Measurements from ENCODE around the gene STK32C.

STK32C gene

DNA sequence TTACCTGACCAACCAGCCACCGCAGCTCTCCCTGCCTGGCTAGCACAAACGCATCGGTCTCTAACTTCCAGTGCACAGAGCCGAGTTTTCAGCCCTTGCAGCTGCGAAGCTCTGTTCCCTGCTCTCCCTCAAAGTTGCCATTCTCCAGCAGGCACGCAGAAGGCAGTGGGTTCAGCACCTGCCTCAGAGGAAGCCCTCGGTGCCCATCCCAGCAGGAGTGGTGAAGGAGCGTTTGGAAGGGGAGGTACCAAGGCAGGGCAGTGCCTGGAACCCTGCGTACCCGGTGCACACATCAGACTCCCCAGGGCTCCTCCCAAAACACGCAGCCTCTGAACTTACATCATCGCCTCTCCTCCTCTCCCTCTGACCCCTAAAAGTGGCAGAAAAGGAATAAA, 1.7 kb upstream of the STK32C start:
- no peak for TF ChIP-seq BHLHE40 (IDR thresholded peaks at IDR 0.05; ENCODE audit: borderline replicate concordance)
- POLR2A ChIA-PET = no interaction called here
- CTCF ChIA-PET = no interaction called here
- DNase-seq (ENCODE audit: extremely low spot score) = no peak

- ChIA-PET POLR2A (no interaction called here), CTCF (no interaction called here)
- no peak for DNase-seq (ENCODE audit: extremely low spot score)
- peak; percentile 85 for TF ChIP-seq L3MBTL2 (conservative IDR thresholded peaks at IDR 0.05)
- no peak for TF ChIP-seq SUZ12 (IDR thresholded peaks at IDR 0.05)
These were observed 1.1 kb upstream of the STK32C start for GRCh38 chr10:132308587-132309470.

GRCh38 chr10:132306864-132307751, 642 bp downstream of the STK32C start:
- ChIA-PET CTCF (no interaction called here), POLR2A (no interaction called here)
- no peak for DNase-seq (ENCODE audit: extremely low spot score)
- TF ChIP-seq BHLHE40 (IDR thresholded peaks at IDR 0.05; ENCODE audit: borderline replicate concordance) (no peak), SP1 (IDR thresholded peaks at IDR 0.05) (no peak), L3MBTL2 (conservative IDR thresholded peaks at IDR 0.05) (no peak), ARNT (IDR thresholded peaks at IDR 0.05) (no peak), LEF1 (IDR thresholded peaks at IDR 0.05; ENCODE audit: borderline replicate concordance) (no peak), FOXK2 (IDR thresholded peaks at IDR 0.05) (no peak), SUZ12 (IDR thresholded peaks at IDR 0.05) (no peak), TARDBP (IDR thresholded peaks at IDR 0.05) (no peak), ELF4 (IDR thresholded peaks at IDR 0.05) (no peak), CTBP1 (IDR thresholded peaks at IDR 0.05; ENCODE audit: borderline replicate concordance) (no peak), NFRKB (IDR thresholded peaks at IDR 0.05) (no peak), FOXM1 (IDR thresholded peaks at IDR 0.05; ENCODE audit: borderline replicate concordance) (no peak)
- TF ChIP-seq, protein P1, sequence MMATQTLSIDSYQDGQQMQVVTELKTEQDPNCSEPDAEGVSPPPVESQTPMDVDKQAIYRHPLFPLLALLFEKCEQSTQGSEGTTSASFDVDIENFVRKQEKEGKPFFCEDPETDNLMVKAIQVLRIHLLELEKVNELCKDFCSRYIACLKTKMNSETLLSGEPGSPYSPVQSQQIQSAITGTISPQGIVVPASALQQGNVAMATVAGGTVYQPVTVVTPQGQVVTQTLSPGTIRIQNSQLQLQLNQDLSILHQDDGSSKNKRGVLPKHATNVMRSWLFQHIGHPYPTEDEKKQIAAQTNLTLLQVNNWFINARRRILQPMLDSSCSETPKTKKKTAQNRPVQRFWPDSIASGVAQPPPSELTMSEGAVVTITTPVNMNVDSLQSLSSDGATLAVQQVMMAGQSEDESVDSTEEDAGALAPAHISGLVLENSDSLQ (IDR thresholded peaks at IDR 0.05) = no peak

DNA sequence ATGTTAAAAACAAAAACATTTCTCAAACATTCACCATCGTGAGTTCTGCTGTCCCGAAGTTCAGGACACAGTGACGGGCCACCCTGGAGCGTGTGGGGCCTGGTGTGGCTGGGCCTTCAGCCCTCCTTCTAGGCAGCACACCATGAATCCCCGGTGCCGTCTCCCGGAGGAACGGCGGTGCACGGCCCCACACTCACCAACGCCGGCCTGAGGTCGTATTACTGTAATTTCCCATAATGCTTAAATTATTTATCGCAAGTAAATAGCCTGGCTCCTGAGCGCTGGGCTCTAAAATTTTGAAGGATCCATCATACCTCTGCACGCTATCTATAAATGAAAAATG, 1.4 kb downstream of the STK32C start:
- ChIA-PET POLR2A (no interaction called here), CTCF (no interaction called here)
- TF ChIP-seq ZNF384 (IDR thresholded peaks at IDR 0.05) = no peak
- TF ChIP-seq ARNT (IDR thresholded peaks at IDR 0.05) = no peak
- TF ChIP-seq ELF4 (IDR thresholded peaks at IDR 0.05) = no peak
- TF ChIP-seq, protein P1 (IDR thresholded peaks at IDR 0.05) = no peak
- TF ChIP-seq FOXM1 (IDR thresholded peaks at IDR 0.05; ENCODE audit: borderline replicate concordance) = no peak
- TF ChIP-seq SP1 (IDR thresholded peaks at IDR 0.05) = no peak
- TF ChIP-seq TARDBP (IDR thresholded peaks at IDR 0.05) = no peak
- TF ChIP-seq BHLHE40 (IDR thresholded peaks at IDR 0.05; ENCODE audit: borderline replicate concordance) = no peak
- no peak for TF ChIP-seq SUZ12 (IDR thresholded peaks at IDR 0.05)
- no peak for TF ChIP-seq L3MBTL2 (conservative IDR thresholded peaks at IDR 0.05)
- no peak for TF ChIP-seq CTBP1 (IDR thresholded peaks at IDR 0.05; ENCODE audit: borderline replicate concordance)
- TF ChIP-seq HDGF (IDR thresholded peaks at IDR 0.05; ENCODE audit: borderline replicate concordance) = no peak
- no peak for TF ChIP-seq NFRKB (IDR thresholded peaks at IDR 0.05)
- TF ChIP-seq FOXA1 (IDR thresholded peaks at IDR 0.05) = no peak
- TF ChIP-seq LEF1 (IDR thresholded peaks at IDR 0.05; ENCODE audit: borderline replicate concordance) = no peak
- TF ChIP-seq FOXK2 (IDR thresholded peaks at IDR 0.05) = no peak
- no peak for DNase-seq (ENCODE audit: extremely low spot score)

DNA sequence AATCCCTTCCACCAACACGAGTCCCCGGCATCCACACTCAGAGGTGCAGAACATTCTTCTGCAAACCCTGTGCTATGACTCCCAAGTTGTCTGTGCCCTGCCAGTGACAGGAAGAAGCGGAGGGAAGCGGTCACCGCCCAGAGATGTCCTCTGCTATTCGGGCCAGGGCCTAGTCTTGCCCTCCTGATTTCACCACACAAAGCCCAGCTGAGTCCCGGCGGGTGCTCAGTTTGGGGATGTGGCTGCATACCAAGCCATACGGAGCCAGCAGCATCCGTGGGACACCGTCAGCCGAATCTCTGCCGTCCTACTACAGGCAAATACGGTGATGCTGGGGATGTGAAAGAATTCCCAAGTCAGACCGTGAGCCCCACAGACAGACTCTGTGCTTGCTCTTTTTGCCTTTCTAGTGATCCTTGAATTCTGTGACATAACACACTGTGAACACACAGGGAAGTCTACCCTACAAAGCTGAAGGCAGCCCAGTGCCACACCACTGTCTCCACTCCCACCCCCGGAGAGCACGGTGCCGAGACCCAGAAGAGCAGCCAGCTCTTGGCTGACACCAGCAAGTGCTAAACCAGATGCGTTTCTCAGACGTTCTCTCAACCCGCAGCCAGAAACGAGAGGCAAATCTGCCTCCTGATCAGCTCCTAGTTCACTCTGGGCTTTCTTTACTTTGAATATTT, 2.0 kb downstream of the STK32C start:
- CTCF ChIA-PET = no interaction called here
- DNase-seq (ENCODE audit: extremely low spot score) = no peak
- no peak for TF ChIP-seq HDGF (IDR thresholded peaks at IDR 0.05; ENCODE audit: borderline replicate concordance)
- TF ChIP-seq, protein P1 (IDR thresholded peaks at IDR 0.05) = no peak
- POLR2A ChIA-PET = no interaction called here

GRCh38 chr10:132304756-132305509, 2.8 kb downstream of the STK32C start:
- TF ChIP-seq L3MBTL2 (conservative IDR thresholded peaks at IDR 0.05) (no peak), ZNF384 (IDR thresholded peaks at IDR 0.05) (no peak), SP1 (IDR thresholded peaks at IDR 0.05) (no peak)
- DNase-seq (ENCODE audit: extremely low spot score) = no peak
- CTCF ChIA-PET = no interaction called here
- POLR2A ChIA-PET = no interaction called here

All from HEK293T (cell line).